Activated CD4-positive, alpha-beta T cell treated with anti-CD3 and anti-CD28 coated beads, Interleukin-2, amount 10 ng/mL, durations not matched to agents 7 days and 5 days (primary cell): ENCODE measurements around the gene PPP6R3. TPM values are rescaled to one million over a fixed set of nuclear protein-coding genes. Genes with fewer than 3 reads are reported as not detected.
"Not testable (repeated sequence)": the region's sequence is repeated elsewhere in the genome, so short reads cannot be mapped to it uniquely, and the experiment has no call there.

Source experiments
- CTCF ChIA-PET: fragments of 350-600 bp; sonication (Branson Sonifier 250); formaldehyde crosslinking; loops from one replicate; lab custom pipeline; 2021; ENCODE audit warnings: antibody characterized with exemption; lab: Charles Lee
- POLR2A ChIA-PET: fragments of 350-600 bp; sonication (Branson Sonifier 250); formaldehyde crosslinking; loops from one replicate; lab custom pipeline; 2021; ENCODE audit warnings: antibody characterized with exemption; lab: Charles Lee
- DNase-seq: peaks from one replicate; pipeline ENCODE4 v3.0.0-alpha.2; 2020
- H3K27ac Mint-ChIP-seq: one replicate; pipeline ENCODE4 v1.8.0; 2021; ENCODE audit warnings: mild to moderate bottlenecking, moderate library complexity, mixed read lengths
- H3K27me3 Mint-ChIP-seq: one replicate; pipeline ENCODE4 v1.8.0; 2021; ENCODE audit warnings: mixed read lengths
- H3K36me3 Mint-ChIP-seq: one replicate; pipeline ENCODE4 v1.8.0; 2021; ENCODE audit warnings: low read depth, mixed read lengths
- H3K4me1 Mint-ChIP-seq: one replicate; pipeline ENCODE4 v1.8.0; 2021; ENCODE audit warnings: mixed read lengths
- H3K4me3 Mint-ChIP-seq: one replicate; pipeline ENCODE4 v1.8.0; 2021; ENCODE audit warnings: mild to moderate bottlenecking, moderate library complexity, mixed read lengths
- H3K9me3 Mint-ChIP-seq: one replicate; pipeline ENCODE4 v1.8.0; 2021; ENCODE audit warnings: mixed read lengths
- total RNA-seq, 2 experiments: library from RNA; stranded (reverse); gene quantifications; one replicate each; pipeline ENCODE4 v1.2.3, GENCODE V29; 2021

The PPP6R3 gene
- total RNA-seq, 2 experiments from 2014 or later = 114 to 124 TPM

DNA sequence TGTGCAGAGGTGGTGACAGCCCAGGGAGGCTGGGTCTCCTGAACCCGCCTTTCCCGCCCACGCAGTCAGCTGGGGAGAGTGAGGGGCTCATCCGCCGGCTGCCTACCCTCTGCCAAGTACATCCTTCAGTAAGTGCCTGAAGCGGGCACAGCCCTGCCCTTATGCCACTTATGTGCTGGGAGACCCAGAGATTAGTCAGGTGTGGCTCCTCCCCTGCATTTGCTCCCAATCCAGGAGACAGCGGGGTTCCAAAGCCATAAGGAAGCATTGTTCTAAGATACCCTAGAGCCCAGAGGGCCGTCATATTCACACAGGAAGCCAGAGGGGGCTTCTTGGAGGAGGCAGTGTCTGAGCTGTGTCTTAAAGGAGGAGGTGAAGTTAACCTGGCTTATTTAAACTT, 5.8 kb upstream of the PPP6R3 start:
- no peak for DNase-seq
- Mint-ChIP-seq H3K9me3 (no peaks in the 10 kb centered on the region), H3K4me1 (no peaks in the 10 kb centered on the region), H3K4me3 (no peak overlapping the region), H3K36me3 (no peaks in the 10 kb centered on the region), H3K27me3 (peaks cover 1% of the 10 kb centered on the region), H3K27ac (no peak overlapping the region)
- POLR2A ChIA-PET = no interaction called here
- CTCF ChIA-PET = no interaction called here

DNA sequence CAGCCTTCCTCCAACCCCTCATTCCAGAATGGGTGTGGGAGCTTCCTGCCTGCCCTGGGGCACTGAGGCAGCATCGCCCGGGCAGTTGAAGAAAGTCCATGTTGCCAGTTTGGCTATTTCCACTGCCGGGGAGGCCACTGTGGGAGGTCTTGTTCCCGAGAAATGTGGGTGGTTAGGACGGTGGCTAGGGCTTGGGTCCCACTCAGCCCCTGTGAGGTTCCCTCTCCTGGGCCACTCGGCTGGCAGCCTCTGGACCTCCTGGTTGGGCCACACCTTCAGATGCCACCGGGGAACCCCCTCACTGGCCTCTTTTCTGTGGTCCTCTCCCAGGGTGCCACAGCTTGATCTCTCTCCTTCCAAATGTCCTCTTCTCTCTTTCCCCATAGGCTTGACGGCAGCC, 5.1 kb upstream of the PPP6R3 start:
- DNase-seq = no peak
- H3K9me3 Mint-ChIP-seq = no peaks in the 10 kb centered on the region
- H3K4me1 Mint-ChIP-seq = peaks cover 2% of the 10 kb centered on the region
- ChIA-PET CTCF (interaction anchor here (1.5 kb wide), 1 partner anchor 12 kb away, joined by 4 read pairs; no protein-coding TSS in a partner anchor), POLR2A (no interaction called here)
- H3K27ac Mint-ChIP-seq = no peak overlapping the region
- H3K27me3 Mint-ChIP-seq = peaks cover 1% of the 10 kb centered on the region
- no peak overlapping the region for H3K4me3 Mint-ChIP-seq
- no peaks in the 10 kb centered on the region for H3K36me3 Mint-ChIP-seq

DNA sequence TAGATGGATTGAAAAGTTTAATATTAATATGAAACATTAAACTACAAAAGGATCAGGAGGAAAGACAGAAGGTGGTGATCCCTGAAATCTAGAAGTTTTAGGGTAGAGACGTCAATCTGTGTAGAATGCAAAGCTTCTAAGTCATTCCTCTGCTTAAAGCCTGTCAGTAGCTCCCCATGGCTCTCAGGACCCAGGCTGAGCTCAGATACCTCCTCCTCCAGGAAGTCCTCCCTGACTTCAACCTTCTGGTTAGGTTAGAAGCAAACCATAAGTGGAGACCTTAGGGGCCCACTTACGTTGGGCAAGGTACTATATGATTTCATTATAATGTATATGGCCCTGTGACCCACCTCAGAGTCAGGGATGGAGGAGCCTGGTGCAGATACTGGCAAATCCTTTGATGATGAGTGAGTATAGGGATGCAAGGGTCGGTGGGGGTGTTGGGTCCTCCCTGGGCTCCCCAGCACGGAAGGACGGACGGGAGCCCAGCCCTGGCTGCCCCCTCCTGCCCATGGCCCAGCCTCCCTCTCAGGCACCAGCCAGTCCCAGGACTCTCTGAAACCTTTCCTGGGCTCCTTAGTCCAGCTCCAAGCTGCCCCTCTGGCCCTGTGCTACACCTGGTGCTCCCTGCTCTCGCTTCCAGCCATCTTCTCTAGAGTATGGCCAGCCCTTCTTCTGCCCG, 3.2 kb upstream of the PPP6R3 start:
- Mint-ChIP-seq H3K4me3 (no peak overlapping the region), H3K27me3 (peaks cover 1% of the 10 kb centered on the region), H3K36me3 (peaks cover 4% of the 10 kb centered on the region), H3K4me1 (peaks cover 3% of the 10 kb centered on the region), H3K9me3 (no peaks in the 10 kb centered on the region), H3K27ac (no peak overlapping the region)
- POLR2A ChIA-PET = no interaction called here
- CTCF ChIA-PET = interaction anchor here (0.6 to 0.9 kb wide), 2 partner anchors 11 to 212 kb away, joined by 3 to 4 read pairs; no protein-coding TSS in a partner anchor
- DNase-seq = no peak

DNA sequence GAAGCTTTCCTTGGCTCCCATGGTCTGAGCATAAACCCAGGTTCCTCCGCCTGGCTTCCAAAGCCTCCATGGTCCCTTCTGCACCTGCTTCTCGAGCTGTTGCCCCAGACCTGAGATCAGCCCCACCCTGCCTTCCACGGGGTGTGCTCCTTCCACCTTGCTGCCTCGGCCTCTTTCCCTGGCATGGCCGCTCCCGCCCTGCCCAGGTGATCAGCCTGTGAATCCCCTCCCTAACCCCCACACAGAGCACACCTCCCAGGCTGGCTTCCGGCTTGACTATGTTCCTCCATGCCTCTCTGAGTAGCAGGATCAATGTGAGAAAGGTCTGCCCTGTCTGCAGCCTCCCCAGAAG, 2.7 kb upstream of the PPP6R3 start:
- Mint-ChIP-seq H3K9me3 (no peaks in the 10 kb centered on the region), H3K4me3 (no peak overlapping the region), H3K27ac (no peak overlapping the region), H3K27me3 (peaks cover 1% of the 10 kb centered on the region), H3K4me1 (peaks cover 9% of the 10 kb centered on the region), H3K36me3 (peaks cover 8% of the 10 kb centered on the region)
- no peak for DNase-seq
- ChIA-PET CTCF (interaction anchor here (0.7 kb wide), 1 partner anchor 83 kb away, joined by 3 read pairs; no protein-coding TSS in a partner anchor), POLR2A (no interaction called here)

DNA sequence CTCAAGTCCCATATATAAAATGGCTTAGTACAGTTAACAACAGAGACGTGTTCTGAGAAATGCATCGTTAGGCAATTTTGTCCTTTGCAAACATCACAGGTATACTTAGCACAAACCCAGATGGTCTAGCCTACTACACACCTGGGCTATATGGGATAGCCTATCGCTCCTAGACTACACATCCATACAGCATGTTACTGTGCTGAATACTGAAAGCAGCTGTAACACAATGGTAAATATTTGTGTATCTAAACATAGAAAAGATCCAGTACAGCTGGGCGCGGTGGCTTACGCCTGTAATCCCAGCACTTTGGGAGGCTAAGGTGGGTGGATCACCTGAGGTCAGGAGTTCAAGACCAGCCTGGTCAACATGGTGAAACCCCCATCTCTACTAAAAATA, 2.2 kb upstream of the PPP6R3 start:
- DNase-seq, H3K27ac Mint-ChIP-seq, H3K36me3 Mint-ChIP-seq, H3K27me3 Mint-ChIP-seq, POLR2A ChIA-PET, H3K4me3 Mint-ChIP-seq, H3K9me3 Mint-ChIP-seq: not testable (repeated sequence)
- CTCF ChIA-PET = interaction anchor here (0.6 to 1.3 kb wide), 4 partner anchors 83 to 385 kb away, joined by 3 to 4 read pairs (median 4); no protein-coding TSS in a partner anchor
- H3K4me1 Mint-ChIP-seq = peaks cover 10% of the 10 kb centered on the region

DNA sequence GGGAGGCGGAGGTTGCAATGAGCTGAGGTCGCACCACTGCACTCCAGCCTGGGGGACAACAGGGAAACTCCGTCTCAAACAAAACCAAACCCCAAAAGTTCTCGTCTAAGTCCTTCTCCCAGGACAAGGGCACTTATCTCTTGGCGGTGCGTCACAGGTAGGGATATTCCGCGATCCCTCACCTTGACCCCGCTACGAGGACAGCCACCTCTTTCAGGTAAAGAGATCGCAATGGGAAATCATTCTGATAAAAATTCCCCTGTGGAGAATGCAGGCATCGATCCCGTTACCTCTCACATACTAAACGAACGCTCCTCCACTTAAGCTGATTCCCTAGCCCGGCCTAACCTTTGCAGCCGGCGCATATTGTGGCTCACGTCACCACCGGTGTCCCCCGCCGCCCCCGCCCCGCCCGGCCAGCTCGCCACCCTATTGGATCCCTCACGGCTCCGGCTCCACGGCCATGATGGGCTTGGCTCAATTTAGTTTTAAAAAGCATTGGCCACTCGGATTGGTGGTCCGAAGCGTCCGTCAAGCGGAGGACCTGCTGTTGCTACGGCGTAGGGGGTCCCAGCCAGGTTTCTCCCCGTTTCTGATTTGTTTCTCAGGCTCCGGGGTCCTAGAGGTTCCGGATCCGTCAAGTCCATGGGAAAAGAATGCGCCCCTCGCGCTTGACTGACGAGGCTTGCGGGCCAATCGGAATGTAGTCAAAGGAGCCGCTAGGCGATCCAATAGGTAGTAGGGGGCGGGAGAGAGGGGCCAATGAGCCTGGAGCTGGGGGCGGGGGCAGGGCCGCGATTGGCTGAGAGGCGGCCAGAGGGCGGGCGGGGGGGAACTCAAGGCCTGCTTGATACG, 439 bp upstream of the PPP6R3 start:
- H3K4me1 Mint-ChIP-seq = peaks cover 25% of the 10 kb centered on the region
- H3K9me3 Mint-ChIP-seq = no peaks in the 10 kb centered on the region
- peak; percentile 96 for DNase-seq
- ChIA-PET CTCF (interaction anchor here (0.6 to 1.3 kb wide), 7 partner anchors 10 to 383 kb away, joined by 3 to 6 read pairs (median 3); no protein-coding TSS in a partner anchor), POLR2A (interaction anchor here (0.7 kb wide), 1 partner anchor 385 kb away, joined by 4 read pairs; no protein-coding TSS in a partner anchor)
- H3K27ac Mint-ChIP-seq = peak overlapping the region; percentile 96
- peaks cover 1% of the 10 kb centered on the region for H3K27me3 Mint-ChIP-seq
- peak overlapping the region; percentile 84 for H3K4me3 Mint-ChIP-seq
- H3K36me3 Mint-ChIP-seq = peaks cover 17% of the 10 kb centered on the region

DNA sequence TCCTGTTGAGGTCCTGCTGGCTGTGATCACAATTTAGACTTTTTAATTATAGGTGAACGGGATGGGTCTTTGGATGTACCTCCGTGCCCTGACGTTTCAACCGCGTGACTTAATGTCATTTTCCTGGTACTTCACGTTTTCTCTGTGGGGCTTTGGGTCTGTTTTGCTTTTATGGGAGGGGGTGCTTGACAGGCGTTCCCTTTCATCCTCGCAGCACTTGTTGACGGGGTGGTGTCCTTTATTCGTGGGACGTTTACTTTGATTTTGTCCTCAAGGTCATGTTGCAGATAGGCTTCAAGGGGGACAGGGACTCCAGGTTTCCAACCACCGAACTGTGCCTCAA, 994 bp downstream of the PPP6R3 start:
- Mint-ChIP-seq H3K27me3 (no peaks in the 10 kb centered on the region), H3K4me3 (peak overlapping the region; percentile 98), H3K4me1 (peaks cover 36% of the 10 kb centered on the region), H3K36me3 (peaks cover 24% of the 10 kb centered on the region), H3K9me3 (no peaks in the 10 kb centered on the region), H3K27ac (peak overlapping the region; percentile 91)
- POLR2A ChIA-PET = no interaction called here
- DNase-seq = no peak
- CTCF ChIA-PET = no interaction called here

DNA sequence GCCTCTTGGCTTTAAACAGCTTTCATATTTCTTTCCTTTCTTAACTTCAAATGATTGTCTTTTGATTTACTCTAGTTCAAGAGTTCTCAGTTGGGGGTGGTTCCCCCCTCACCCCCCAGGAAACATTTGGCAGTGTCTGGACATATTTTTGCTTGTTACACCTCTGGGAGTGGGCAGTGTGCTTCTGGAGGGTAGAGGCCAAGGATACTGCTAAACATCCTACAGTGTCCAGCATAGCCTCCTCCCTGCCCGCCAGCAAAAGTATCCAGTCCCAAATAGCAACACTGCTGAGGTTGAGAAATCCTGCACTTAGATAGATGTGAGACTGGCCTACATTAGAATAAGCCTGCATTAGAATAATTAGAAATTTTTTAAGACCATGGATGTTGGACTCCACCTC, 3.2 kb downstream of the PPP6R3 start:
- POLR2A ChIA-PET = no interaction called here
- CTCF ChIA-PET = interaction anchor here (1.6 kb wide), 1 partner anchor 20 kb away, joined by 3 read pairs; no protein-coding TSS in a partner anchor
- DNase-seq = no peak
- peaks cover 52% of the 10 kb centered on the region for H3K4me1 Mint-ChIP-seq
- H3K27me3 Mint-ChIP-seq = no peaks in the 10 kb centered on the region
- H3K4me3 Mint-ChIP-seq = peak overlapping the region; percentile 30
- H3K36me3 Mint-ChIP-seq = peaks cover 32% of the 10 kb centered on the region
- H3K27ac Mint-ChIP-seq = no peak overlapping the region
- H3K9me3 Mint-ChIP-seq = no peaks in the 10 kb centered on the region

DNA sequence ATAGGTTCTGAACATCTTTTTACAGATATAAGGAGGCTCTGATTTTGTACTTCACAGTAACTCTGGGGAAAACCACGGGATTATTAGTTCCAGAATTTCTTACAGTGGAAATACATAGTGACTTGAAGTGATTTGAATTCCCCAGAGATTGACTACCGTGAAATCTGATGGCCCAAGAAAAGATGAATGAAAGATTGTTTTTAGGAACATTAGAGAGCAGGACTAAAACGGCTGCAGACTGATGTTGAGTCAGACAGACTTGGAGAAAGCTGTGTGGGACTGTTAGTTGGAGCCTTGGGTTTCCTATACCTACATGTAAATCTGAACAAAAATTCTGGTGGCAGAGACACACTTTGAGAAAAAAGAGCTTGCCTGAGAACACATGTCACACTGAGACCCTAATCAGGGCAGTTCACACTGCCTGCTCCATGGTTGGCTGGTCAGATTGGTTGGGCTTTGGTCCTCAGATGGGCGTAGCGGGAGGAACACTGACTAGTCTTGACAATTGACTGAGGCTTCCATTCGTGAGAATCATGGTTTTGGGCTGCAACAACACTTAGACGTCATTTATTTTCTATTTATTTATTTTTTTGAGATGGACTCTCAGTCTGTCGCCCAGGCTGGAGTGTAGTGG, 6.8 kb downstream of the PPP6R3 start:
- H3K36me3 Mint-ChIP-seq = peaks cover 51% of the 10 kb centered on the region
- ChIA-PET CTCF (interaction anchor here (1.1 to 1.3 kb wide), 2 partner anchors 11 to 16 kb away, joined by 3 to 4 read pairs; no protein-coding TSS in a partner anchor), POLR2A (no interaction called here)
- H3K4me1 Mint-ChIP-seq = peaks cover 85% of the 10 kb centered on the region
- H3K27ac Mint-ChIP-seq = no peak overlapping the region
- H3K9me3 Mint-ChIP-seq = no peaks in the 10 kb centered on the region
- no peak for DNase-seq
- no peaks in the 10 kb centered on the region for H3K27me3 Mint-ChIP-seq
- no peak overlapping the region for H3K4me3 Mint-ChIP-seq

DNA sequence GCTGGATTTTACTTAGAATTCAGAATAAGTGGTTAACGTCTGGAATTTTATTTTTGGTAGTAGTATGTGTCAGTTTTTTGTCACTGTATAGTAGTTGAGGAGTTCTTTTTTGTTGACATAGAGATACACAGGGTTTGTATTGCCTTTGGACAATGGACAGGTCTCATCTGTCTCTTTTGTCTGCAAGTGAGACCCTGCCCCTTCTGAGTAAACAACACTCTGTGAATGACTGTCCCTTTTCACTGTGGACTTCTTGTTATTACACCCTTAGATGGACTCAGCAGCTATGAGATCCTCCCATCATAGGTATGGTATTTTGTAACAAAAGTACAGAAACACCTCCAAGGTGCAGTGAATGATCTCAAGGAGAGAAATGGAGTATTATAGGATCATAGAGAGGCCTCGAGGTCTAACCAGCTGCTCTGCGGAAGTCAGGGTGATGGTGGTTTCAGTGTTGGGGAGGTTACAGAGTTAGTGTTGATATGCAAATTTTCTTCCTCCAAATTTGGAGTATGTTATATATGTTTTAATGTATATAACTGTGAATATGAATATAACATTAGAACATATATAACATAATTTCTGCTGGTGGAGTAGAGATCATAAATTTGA, 7.8 kb downstream of the PPP6R3 start:
- Mint-ChIP-seq H3K27me3 (no peaks in the 10 kb centered on the region), H3K4me1 (peaks cover 88% of the 10 kb centered on the region), H3K4me3 (peak overlapping the region; percentile 1), H3K9me3 (no peaks in the 10 kb centered on the region), H3K27ac (peak overlapping the region; percentile 47), H3K36me3 (peaks cover 55% of the 10 kb centered on the region)
- ChIA-PET CTCF (interaction anchor here (1.1 to 1.3 kb wide), 2 partner anchors 12 to 15 kb away, joined by 3 to 4 read pairs; no protein-coding TSS in a partner anchor), POLR2A (no interaction called here)
- peak; percentile 41 for DNase-seq

DNA sequence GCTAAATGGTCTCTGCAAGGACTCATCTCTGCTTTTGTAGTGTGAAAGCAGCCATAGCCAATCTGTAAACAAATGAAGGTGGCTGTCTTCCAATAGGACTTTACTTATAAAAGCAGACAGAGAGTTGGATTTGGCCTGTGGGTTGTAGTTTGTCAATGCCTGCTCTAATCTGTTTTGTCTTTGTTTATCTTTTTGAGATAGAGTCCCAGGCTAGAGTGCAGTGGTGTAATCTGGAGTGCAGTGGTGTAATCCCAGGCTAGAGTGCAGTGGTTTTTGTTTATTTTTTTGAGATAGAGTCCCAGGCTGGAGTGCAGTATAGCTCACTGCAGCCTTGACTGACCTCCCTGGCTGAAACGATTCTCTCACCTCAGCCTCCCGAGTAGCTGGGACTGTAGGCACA, 8.6 kb downstream of the PPP6R3 start:
- ChIA-PET POLR2A (no interaction called here), CTCF (no interaction called here)
- H3K9me3 Mint-ChIP-seq = no peaks in the 10 kb centered on the region

DNA sequence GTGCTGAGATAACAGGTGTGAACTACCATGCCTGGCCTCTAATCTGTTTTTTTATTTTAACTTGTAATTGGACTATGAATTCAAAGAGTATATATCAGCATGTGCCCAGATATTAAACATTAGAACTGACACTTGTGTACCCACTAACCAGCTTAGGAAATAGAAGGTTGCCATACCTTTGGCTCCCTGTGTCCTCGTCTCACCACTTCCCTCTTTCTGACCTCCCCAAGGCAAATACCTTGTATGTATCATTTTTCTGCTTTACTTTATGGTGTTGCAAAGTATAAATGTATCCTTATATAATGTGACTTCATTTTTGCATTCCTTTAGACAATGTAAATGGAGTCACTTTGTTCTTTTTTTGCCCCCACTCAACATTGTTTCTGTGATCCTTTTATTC, 9.1 kb downstream of the PPP6R3 start:
- no peak overlapping the region for H3K4me3 Mint-ChIP-seq
- peaks cover 84% of the 10 kb centered on the region for H3K4me1 Mint-ChIP-seq
- DNase-seq = no peak
- H3K27ac Mint-ChIP-seq = peak overlapping the region; percentile 55
- H3K27me3 Mint-ChIP-seq = no peaks in the 10 kb centered on the region
- CTCF ChIA-PET = no interaction called here
- peaks cover 3% of the 10 kb centered on the region for H3K9me3 Mint-ChIP-seq
- peaks cover 56% of the 10 kb centered on the region for H3K36me3 Mint-ChIP-seq
- POLR2A ChIA-PET = no interaction called here

More for the DNA sequence above, 8.6 kb downstream of the PPP6R3 start:
- DNase-seq = no peak
- no peak overlapping the region for H3K4me3 Mint-ChIP-seq
- H3K36me3 Mint-ChIP-seq = peaks cover 56% of the 10 kb centered on the region
- peaks cover 86% of the 10 kb centered on the region for H3K4me1 Mint-ChIP-seq
- H3K27me3 Mint-ChIP-seq = no peaks in the 10 kb centered on the region
- no peak overlapping the region for H3K27ac Mint-ChIP-seq
